Keratinocyte (primary cell): ENCODE measurements around the gene TAS2R7.

Experiments
- CTCF ChIP-seq, 3 experiments: IDR thresholded peaks in 1 of 3; conservative IDR thresholded peaks in 1 of 3; optimal IDR thresholded peaks in 1 of 3; 2 replicates in 2 of 3; 3 replicates in 1 of 3; pipeline versions ENCODE3 to v1.5.1; 2011; ENCODE audit warnings: low read length in 3 of 3, mild to moderate bottlenecking in 3 of 3, moderate library complexity in 2 of 3, control low read depth in 1 of 3, inconsistent platforms in 1 of 3; ENCODE audit not compliant: insufficient read depth in 2 of 3; ENCODE audit errors: extremely low read depth in 1 of 3
- EZH2 ChIP-seq: IDR thresholded peaks from one replicate; pipeline ENCODE4 v1.6.1; 2012; ENCODE audit warnings: inconsistent platforms, mild to moderate bottlenecking, low read length, moderate library complexity

GRCh38 chr12:10807186-10807585 is 4.8 kb upstream of the TAS2R7 start, which contains the start of gene TAS2R8:
- no peak for TF ChIP-seq CTCF (optimal IDR thresholded peaks at IDR 0.05 in 1 of 3, IDR thresholded peaks at IDR 0.05 in 1 of 3, conservative IDR thresholded peaks at IDR 0.05 in 1 of 3; ENCODE audit: extremely low read depth in 1 of 3, insufficient read depth in 2 of 3, low read length in 3 of 3)
- TF ChIP-seq EZH2, result no peak
